ENCODE data around the gene ADAM22.

Gene ADAM22

GRCh38 chr7:88020953-88021665, 87.1 kb downstream of the ADAM22 start:
- no peak overlapping the region for H3K27ac ChIP-seq (ENCODE audit: low read depth, low read length)
- no peaks in the 10 kb centered on the region for H3K9me3 ChIP-seq (ENCODE audit: control insufficient read depth, insufficient read depth, low read length)
- no peak overlapping the region for H3K4me2 ChIP-seq (ENCODE audit: low read length)
- no peaks in the 10 kb centered on the region for H3F3A ChIP-seq (ENCODE audit: control insufficient read depth, insufficient read depth)
- no peak for TF ChIP-seq EZH2phosphoT487 (IDR thresholded peaks at IDR 0.05; ENCODE audit: borderline replicate concordance, low read length)
- TF ChIP-seq CTCF (IDR thresholded peaks at IDR 0.05; ENCODE audit: low read depth, low read length, poor library complexity, severe bottlenecking): no peak
- no peaks in the 10 kb centered on the region for H4K20me1 ChIP-seq (ENCODE audit: control insufficient read depth, insufficient read depth, low read depth, low read length)
- H3K27me3 ChIP-seq (ENCODE audit: control insufficient read depth, low read length): no peaks in the 10 kb centered on the region
- H3K4me1 ChIP-seq (ENCODE audit: control insufficient read depth, low read length): no peaks in the 10 kb centered on the region
- H3K9me2 ChIP-seq (replicated peaks; ENCODE audit: control insufficient read depth, low read length): no peaks in the 10 kb centered on the region
- H3K4me3 ChIP-seq (ENCODE audit: low read length): no peak overlapping the region
- H3K36me3 ChIP-seq (ENCODE audit: control insufficient read depth, low read length): no peaks in the 10 kb centered on the region
- H3K79me2 ChIP-seq (ENCODE audit: control insufficient read depth, low read length): no peaks in the 10 kb centered on the region

- Histone ChIP-seq H3K36me3 (ENCODE audit: control insufficient read depth, low read length) (no peaks in the 10 kb centered on the region), H3K4me2 (ENCODE audit: low read length) (no peak overlapping the region), H3K9me2 (replicated peaks; ENCODE audit: control insufficient read depth, low read length) (no peaks in the 10 kb centered on the region), H3K27me3 (ENCODE audit: control insufficient read depth, low read length) (no peaks in the 10 kb centered on the region), H3K27ac (ENCODE audit: low read depth, low read length) (no peak overlapping the region), H3F3A (ENCODE audit: control insufficient read depth, insufficient read depth) (no peaks in the 10 kb centered on the region), H3K4me3 (ENCODE audit: low read length) (no peak overlapping the region), H4K20me1 (ENCODE audit: control insufficient read depth, insufficient read depth, low read depth, low read length) (no peaks in the 10 kb centered on the region), H3K4me1 (ENCODE audit: control insufficient read depth, low read length) (no peaks in the 10 kb centered on the region), H3K9me3 (ENCODE audit: control insufficient read depth, insufficient read depth, low read length) (peaks cover 24% of the 10 kb centered on the region), H3K79me2 (ENCODE audit: control insufficient read depth, low read length) (no peaks in the 10 kb centered on the region)
- TF ChIP-seq CTCF (IDR thresholded peaks at IDR 0.05; ENCODE audit: low read depth, low read length, poor library complexity, severe bottlenecking) (no peak), EZH2phosphoT487 (IDR thresholded peaks at IDR 0.05; ENCODE audit: borderline replicate concordance, low read length) (no peak)
Measured at GRCh38 chr7:88027724-88028123, 93.7 kb downstream of the ADAM22 start.

GRCh38 chr7:88034083-88034695, 100.1 kb downstream of the ADAM22 start:
- Histone ChIP-seq H3K9me3 (ENCODE audit: control insufficient read depth, insufficient read depth, low read length) (peaks cover 25% of the 10 kb centered on the region), H3K4me1 (ENCODE audit: control insufficient read depth, low read length) (no peaks in the 10 kb centered on the region), H3K36me3 (ENCODE audit: control insufficient read depth, low read length) (no peaks in the 10 kb centered on the region), H3K27me3 (ENCODE audit: control insufficient read depth, low read length) (no peaks in the 10 kb centered on the region), H3F3A (ENCODE audit: control insufficient read depth, insufficient read depth) (no peaks in the 10 kb centered on the region), H3K79me2 (ENCODE audit: control insufficient read depth, low read length) (no peaks in the 10 kb centered on the region), H3K27ac (ENCODE audit: low read depth, low read length) (no peak overlapping the region), H3K4me3 (ENCODE audit: low read length) (no peak overlapping the region), H4K20me1 (ENCODE audit: control insufficient read depth, insufficient read depth, low read depth, low read length) (no peaks in the 10 kb centered on the region), H3K9me2 (replicated peaks; ENCODE audit: control insufficient read depth, low read length) (no peaks in the 10 kb centered on the region), H3K4me2 (ENCODE audit: low read length) (no peak overlapping the region)
- TF ChIP-seq CTCF (IDR thresholded peaks at IDR 0.05; ENCODE audit: low read depth, low read length, poor library complexity, severe bottlenecking) (no peak), EZH2phosphoT487 (IDR thresholded peaks at IDR 0.05; ENCODE audit: borderline replicate concordance, low read length) (no peak)

All from DOHH2 (cell line).